SK-N-SH (cell line): ENCODE data around the gene TMEM143. TPM values are rescaled to one million over a fixed set of nuclear protein-coding genes. Genes with fewer than 3 reads are reported as not detected.

Source experiments
- CTCF ChIA-PET: fragments of 300-600, 350-600 bp; formaldehyde crosslinking; extraction: SDS; loops from one replicate; lab custom pipeline; 2021; lab: Yijun Ruan, JAX
- POLR2A ChIA-PET: fragments of 350-600 bp; sonication (Branson Sonifier 250); formaldehyde crosslinking; extraction: SDS; loops from one replicate; lab custom pipeline; 2020; ENCODE audit warnings: antibody characterized with exemption, inconsistent platforms; lab: Yijun Ruan, JAX
- DNase-seq: peaks from one replicate; pipeline ENCODE4 v3.0.0; 2012
- H2AFZ ChIP-seq: fragments of 200-600 bp; sonication (generic); 2 replicates; pipeline ENCODE4 v1.8.1; 2016; ENCODE audit warnings: antibody characterized with exemption, mild to moderate bottlenecking, low read depth
- H3F3A ChIP-seq: fragments of 200-600 bp; sonication (generic); replicated peaks from 2 replicates; pipeline ENCODE3; 2016; ENCODE audit warnings: antibody characterized with exemption, mild to moderate bottlenecking; ENCODE audit not compliant: insufficient read depth
- H3K27ac ChIP-seq, 2 experiments: fragments of 200-500 bp in 1 of 2; fragments of 200-600 bp in 1 of 2; sonication (Bioruptor generic) in 1 of 2; sonication (generic), shearing (Covaris generic) in 1 of 2; 2 replicates each; pipeline versions ENCODE4 v1.5.1 to v1.6.1; 2014 to 2016; ENCODE audit warnings: low read depth in 2 of 2, inconsistent platforms in 1 of 2, low read length in 1 of 2, mild to moderate bottlenecking in 1 of 2, mixed read lengths in 1 of 2
- H3K27me3 ChIP-seq: fragments of 200-600 bp; sonication (generic), shearing (Covaris generic); 2 replicates; pipeline ENCODE4 v1.6.1; 2016; ENCODE audit warnings: mixed run types; ENCODE audit not compliant: insufficient read depth
- H3K36me3 ChIP-seq, 2 experiments: fragments of 200-500 bp in 1 of 2; fragments of 200-600 bp in 1 of 2; sonication (Bioruptor generic) in 1 of 2; sonication (generic) in 1 of 2; replicated peaks in 1 of 2; 2 replicates each; pipeline versions ENCODE3 to v1.5.1; 2014 to 2016; ENCODE audit warnings: low read length in 1 of 2, mild to moderate bottlenecking in 1 of 2; ENCODE audit not compliant: insufficient read depth in 2 of 2, control insufficient read depth in 1 of 2
- H3K4me1 ChIP-seq, 2 experiments: fragments of 200-500 bp in 1 of 2; fragments of 200-600 bp in 1 of 2; sonication (Bioruptor generic) in 1 of 2; sonication (generic), shearing (Covaris generic) in 1 of 2; 2 replicates each; pipeline versions ENCODE4 v1.5.1 to v1.6.1; 2014 to 2016; ENCODE audit warnings: low read depth in 1 of 2, low read length in 1 of 2, mixed run types in 1 of 2; ENCODE audit not compliant: insufficient read depth in 2 of 2, control insufficient read depth in 1 of 2
- H3K4me2 ChIP-seq: fragments of 200-600 bp; sonication (generic), shearing (Covaris generic); 2 replicates; pipeline ENCODE4 v1.6.1; 2017; ENCODE audit warnings: mixed run types
- H3K4me3 ChIP-seq, 2 experiments: fragments of 200-500 bp in 1 of 2; fragments of 200-600 bp in 1 of 2; sonication (Bioruptor generic) in 1 of 2; sonication (generic), shearing (Covaris generic) in 1 of 2; 2 replicates each; pipeline versions ENCODE4 v1.5.1 to v1.8.1; 2014 to 2016; ENCODE audit warnings: low read depth in 2 of 2, inconsistent platforms in 1 of 2, low read length in 1 of 2, mild to moderate bottlenecking in 1 of 2, mixed read lengths in 1 of 2, moderate library complexity in 1 of 2
- H3K79me2 ChIP-seq: fragments of 200-600 bp; sonication (generic); 2 replicates; pipeline ENCODE4 v1.8.1; 2017; ENCODE audit warnings: mild to moderate bottlenecking; ENCODE audit not compliant: insufficient read depth
- H3K9ac ChIP-seq: fragments of 200-600 bp; sonication (generic); 2 replicates; pipeline ENCODE4 v1.6.1; 2017; ENCODE audit warnings: mixed run types
- H3K9me2 ChIP-seq: fragments of 200-600 bp; sonication (generic); 2 replicates; pipeline ENCODE4 v1.6.1; 2017; ENCODE audit warnings: mixed run types
- H3K9me3 ChIP-seq: fragments of 200-600 bp; sonication (generic); 2 replicates; pipeline ENCODE4 v1.6.1; 2017; ENCODE audit warnings: mixed run types, mild to moderate bottlenecking, moderate library complexity
- H4K20me1 ChIP-seq: fragments of 200-600 bp; sonication (generic); 2 replicates; pipeline ENCODE4 v1.6.1; 2017; ENCODE audit warnings: mild to moderate bottlenecking, mixed run types; ENCODE audit not compliant: insufficient read depth
- CHD2 ChIP-seq: fragments of 150-350 bp; IDR thresholded peaks from 2 replicates; pipeline ENCODE4 v1.6.1; 2018; ENCODE audit warnings: low read length; ENCODE audit not compliant: partially characterized antibody
- ELF1 ChIP-seq: IDR thresholded peaks from 2 replicates; pipeline ENCODE4 v1.4.0; 2012
- EP300 ChIP-seq, 2 experiments: IDR thresholded peaks; 2 replicates each; pipeline versions ENCODE4 v1.4.0 to v1.6.1; 2012; ENCODE audit warnings: borderline replicate concordance in 1 of 2, low read depth in 1 of 2, low read length in 1 of 2
- EZH2phosphoT487 ChIP-seq: fragments of 200-600 bp; sonication (generic); IDR thresholded peaks from 2 replicates; pipeline ENCODE4 v1.6.1; 2017; ENCODE audit warnings: low read depth, mixed run types, mild to moderate bottlenecking, antibody characterized with exemption, moderate library complexity, borderline replicate concordance
- FOSL2 ChIP-seq: IDR thresholded peaks from 2 replicates; pipeline ENCODE4 v1.4.0; 2012; ENCODE audit warnings: low read depth, mild to moderate bottlenecking, moderate library complexity, borderline replicate concordance
- FOXM1 ChIP-seq: IDR thresholded peaks from 2 replicates; pipeline ENCODE4 v1.4.0; 2012; ENCODE audit warnings: low read depth, mild to moderate bottlenecking
- GABPA ChIP-seq: IDR thresholded peaks from 2 replicates; pipeline ENCODE4 v1.4.0; 2012; ENCODE audit warnings: low read depth, mild to moderate bottlenecking
- GATA2 ChIP-seq: sonication (generic); formaldehyde crosslinking; IDR thresholded peaks from 2 replicates; pipeline ENCODE4 v1.5.0; 2020; ENCODE audit warnings: mild to moderate bottlenecking, missing genetic modification reagents
- MEF2A ChIP-seq: IDR thresholded peaks from 2 replicates; pipeline ENCODE4 v1.4.0; 2012; ENCODE audit warnings: low read depth, borderline replicate concordance
- MXI1 ChIP-seq: IDR thresholded peaks from 2 replicates; pipeline ENCODE4 v1.6.1; 2012; ENCODE audit warnings: mild to moderate bottlenecking, low read depth, low read length, improper control_type of control experiment
- POLR2AphosphoS5 ChIP-seq: IDR thresholded peaks from 2 replicates; pipeline ENCODE4 v1.6.1; 2012; ENCODE audit warnings: low read depth, low read length
- RFX5 ChIP-seq: IDR thresholded peaks from 2 replicates; pipeline ENCODE4 v1.6.1; 2012; ENCODE audit warnings: mild to moderate bottlenecking, improper control_type of control experiment, low read length
- SIN3A ChIP-seq: IDR thresholded peaks from 2 replicates; pipeline ENCODE4 v1.6.1; 2012; ENCODE audit warnings: low read depth, mild to moderate bottlenecking, low read length, moderate library complexity, borderline replicate concordance
- SMC3 ChIP-seq: IDR thresholded peaks from 2 replicates; pipeline ENCODE4 v1.6.1; 2012; ENCODE audit warnings: low read depth, low read length, improper control_type of control experiment
- TAF1 ChIP-seq: IDR thresholded peaks from 2 replicates; pipeline ENCODE4 v1.6.1; 2012; ENCODE audit warnings: low read depth, mild to moderate bottlenecking, low read length, moderate library complexity, borderline replicate concordance
- USF2 ChIP-seq: fragments of 150-350 bp; IDR thresholded peaks from 2 replicates; pipeline ENCODE4 v1.6.1; 2017; ENCODE audit warnings: antibody characterized with exemption, low read length, low read depth, borderline replicate concordance
- YY1 ChIP-seq: IDR thresholded peaks from 2 replicates; pipeline ENCODE4 v1.4.0; 2012; ENCODE audit warnings: low read depth, mild to moderate bottlenecking
- ZBTB33 ChIP-seq: IDR thresholded peaks from 2 replicates; pipeline ENCODE4 v1.4.0; 2012; ENCODE audit warnings: low read depth, borderline replicate concordance
- WGBS: methylation state at CpG from one replicate; pipeline ENCODE4 v1.1.6; 2017; ENCODE audit warnings: low lambda C conversion rate; 5-methylcytosine and 5-hydroxymethylcytosine counted together
- polyA plus RNA-seq, 3 experiments: library from polyadenylated mRNA; depleted of rRNA; stranded (reverse); fragments of >200 nt; gene quantifications; 2 replicates each; pipeline ENCODE4 v1.2.3, GENCODE V29; 2012
- TF ChIP-seq, protein P1 (sequence below): IDR thresholded peaks from 2 replicates; pipeline ENCODE4 v1.4.0; 2012; ENCODE audit warnings: low read depth
- TF ChIP-seq, protein P2 (sequence below): IDR thresholded peaks from 2 replicates; pipeline ENCODE4 v1.4.0; 2012; ENCODE audit warnings: low read depth, borderline replicate concordance

Gene TMEM143
- polyA plus RNA-seq, 1 of the 3 experiments (the other 2 are of a cell fraction) = 21.9 TPM

DNA sequence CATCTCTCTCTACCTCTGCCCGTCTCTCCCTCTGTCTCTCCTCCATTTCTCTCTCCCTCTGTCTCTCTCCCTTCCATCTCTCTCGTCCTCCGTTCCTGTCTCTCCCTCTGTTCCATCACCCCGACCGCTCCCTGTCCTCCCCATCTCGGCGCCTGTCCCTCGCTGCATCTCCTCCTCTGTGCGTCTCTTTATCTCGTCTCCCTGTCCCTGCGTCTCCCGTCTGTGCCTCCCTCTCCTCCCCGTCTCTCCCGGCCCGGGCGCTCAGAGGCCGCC lies 34.3 kb upstream of the TMEM143 start:
- H4K20me1 ChIP-seq = no peaks in the 10 kb centered on the region
- no peak for TF ChIP-seq ELF1
- no peak for TF ChIP-seq RFX5
- TF ChIP-seq EZH2phosphoT487 = no peak
- TF ChIP-seq FOXM1 = no peak
- TF ChIP-seq TAF1 = no peak
- no peak for TF ChIP-seq GATA2 (CRISPR knock-in tag)
- TF ChIP-seq ZBTB33 = no peak
- TF ChIP-seq GABPA = no peak
- no peak for TF ChIP-seq FOSL2
- no peak for TF ChIP-seq USF2
- peak overlapping the region; percentile 75; the same call in 1 of the 2 replicates for H2AFZ ChIP-seq
- no peaks in the 10 kb centered on the region for H3K36me3 ChIP-seq
- peaks cover 18% of the 10 kb centered on the region for H3F3A ChIP-seq
- H3K9me2 ChIP-seq = no peaks in the 10 kb centered on the region
- 10% methylated on average over 17 of the region's 17 CpGs for WGBS
- no peaks in the 10 kb centered on the region for H3K79me2 ChIP-seq
- H3K27me3 ChIP-seq = no peaks in the 10 kb centered on the region
- DNase-seq = no peak
- ChIA-PET CTCF (interaction anchor here (1.0 kb wide), 1 partner anchor 107 kb away, joined by 3 read pairs; no protein-coding TSS in a partner anchor), POLR2A (no interaction called here)
- peak overlapping the region; percentile 71 for H3K4me2 ChIP-seq
- no peaks in the 10 kb centered on the region for H3K9me3 ChIP-seq
- H3K9ac ChIP-seq = peak overlapping the region; percentile 72
- peak overlapping the region in 1 of 2 experiments; percentile 50; a peak in 2 of 4 replicates for H3K27ac ChIP-seq
- H3K4me1 ChIP-seq = peaks cover 4 to 41% of the 10 kb centered on the region in 2 experiments; a peak in 3 of 4 replicates
- peak overlapping the region; percentile 51 to 52 for H3K4me3 ChIP-seq

GRCh38 chr19:48397263-48398101 lies 33.7 kb upstream of the TMEM143 start:
- H3K4me1 ChIP-seq = peaks cover 4 to 45% of the 10 kb centered on the region in 2 experiments; a peak in 3 of 4 replicates
- no peaks in the 10 kb centered on the region for H4K20me1 ChIP-seq
- no peaks in the 10 kb centered on the region for H3K9me2 ChIP-seq
- no peak overlapping the region; a peak in 1 of 4 replicates for H3K27ac ChIP-seq
- no peaks in the 10 kb centered on the region for H3K79me2 ChIP-seq
- peak overlapping the region; percentile 71 for H3K4me2 ChIP-seq
- DNase-seq = no peak
- H3F3A ChIP-seq = peaks cover 24% of the 10 kb centered on the region
- no peaks in the 10 kb centered on the region for H3K27me3 ChIP-seq
- no peaks in the 10 kb centered on the region for H3K9me3 ChIP-seq
- H3K36me3 ChIP-seq = no peaks in the 10 kb centered on the region
- CTCF ChIA-PET = no interaction called here
- peak overlapping the region; percentile 72 for H3K9ac ChIP-seq
- WGBS = 85% methylated on average over 22 of the region's 22 CpGs
- H2AFZ ChIP-seq = peak overlapping the region; percentile 75; the same call in 1 of the 2 replicates
- H3K4me3 ChIP-seq = peak overlapping the region; percentile 51 to 52; a peak in 3 of 4 replicates
- POLR2A ChIA-PET = no interaction called here
- TF ChIP-seq ELF1 = no peak
- TF ChIP-seq YY1 = no peak
- no peak for TF ChIP-seq EZH2phosphoT487
- TF ChIP-seq MEF2A = no peak
- TF ChIP-seq EP300 (IDR thresholded peaks at IDR 0.05; ENCODE audit: borderline replicate concordance in 1 of 2, low read depth in 1 of 2, low read length in 1 of 2) = no peak
- TF ChIP-seq TAF1 = no peak
- TF ChIP-seq CHD2 = no peak
- no peak for TF ChIP-seq MXI1
- TF ChIP-seq GATA2 (CRISPR knock-in tag) = no peak
- no peak for TF ChIP-seq FOXM1
- TF ChIP-seq, protein P1, sequence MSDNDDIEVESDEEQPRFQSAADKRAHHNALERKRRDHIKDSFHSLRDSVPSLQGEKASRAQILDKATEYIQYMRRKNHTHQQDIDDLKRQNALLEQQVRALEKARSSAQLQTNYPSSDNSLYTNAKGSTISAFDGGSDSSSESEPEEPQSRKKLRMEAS = no peak
- TF ChIP-seq GABPA = no peak
- TF ChIP-seq SMC3 = no peak
- TF ChIP-seq RFX5 = no peak
- TF ChIP-seq, protein P2, sequence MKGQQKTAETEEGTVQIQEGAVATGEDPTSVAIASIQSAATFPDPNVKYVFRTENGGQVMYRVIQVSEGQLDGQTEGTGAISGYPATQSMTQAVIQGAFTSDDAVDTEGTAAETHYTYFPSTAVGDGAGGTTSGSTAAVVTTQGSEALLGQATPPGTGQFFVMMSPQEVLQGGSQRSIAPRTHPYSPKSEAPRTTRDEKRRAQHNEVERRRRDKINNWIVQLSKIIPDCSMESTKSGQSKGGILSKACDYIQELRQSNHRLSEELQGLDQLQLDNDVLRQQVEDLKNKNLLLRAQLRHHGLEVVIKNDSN = no peak
- no peak for TF ChIP-seq POLR2AphosphoS5
- no peak for TF ChIP-seq SIN3A
